H1 (cell line): Measurements from ENCODE around the gene PRELID2. TPM values are rescaled to one million over a fixed set of nuclear protein-coding genes. Genes with fewer than 3 reads are reported as not detected.

Experiments
- HDAC6 ChIP-seq: IDR thresholded peaks from one replicate; pipeline ENCODE4 v1.7.1; 2012; ENCODE audit warnings: low read depth, mild to moderate bottlenecking, inconsistent platforms, low read length, moderate library complexity
- ZNF274 ChIP-seq: IDR thresholded peaks from 2 replicates; pipeline ENCODE4 v1.7.0; 2012; ENCODE audit warnings: low read length, borderline replicate concordance; ENCODE audit errors: extremely low read depth
- polyA plus RNA-seq, 7 experiments: library from polyadenylated mRNA; depleted of rRNA in 3 of 7; stranded (reverse) in 5 of 7; unstranded in 2 of 7; fragments of >200 nt in 5 of 7; fragments of 200-250 nt in 2 of 7; gene quantifications; 1 replicate in 5 of 7; 2 replicates in 1 of 7; 4 replicates in 1 of 7; pipeline versions ENCODE4 v1.2.1 to v1.2.3, GENCODE V29; 2011 to 2013; ENCODE audit warnings: missing spikeins in 2 of 7, mixed read lengths in 2 of 7
- total RNA-seq: library from RNA; stranded (reverse); fragmentation: NEBNext Ultra II Directional; extraction: Animal tissue kit (Norgen Biotek cat#: 25700); gene quantifications from 2 replicates; pipeline ENCODE4 v1.2.1, GENCODE V29; 2021
- TF ChIP-seq, protein P1 (sequence below), 3 experiments: IDR thresholded peaks; 1 replicate in 2 of 3; 2 replicates in 1 of 3; pipeline versions ENCODE4 v1.5.1 to v1.6.1; 2011; ENCODE audit warnings: low read length in 3 of 3, mild to moderate bottlenecking in 3 of 3, inconsistent platforms in 2 of 3, low read depth in 1 of 3, moderate library complexity in 1 of 3; ENCODE audit not compliant: insufficient read depth in 1 of 3; ENCODE audit errors: control extremely low read depth in 1 of 3

PRELID2 gene
- total and polyA plus RNA-seq, 2 of the 8 experiments (the other 6 are each of a cell fraction or from before 2014, with no cell fraction given) = 2.2 to 7.8 TPM

DNA sequence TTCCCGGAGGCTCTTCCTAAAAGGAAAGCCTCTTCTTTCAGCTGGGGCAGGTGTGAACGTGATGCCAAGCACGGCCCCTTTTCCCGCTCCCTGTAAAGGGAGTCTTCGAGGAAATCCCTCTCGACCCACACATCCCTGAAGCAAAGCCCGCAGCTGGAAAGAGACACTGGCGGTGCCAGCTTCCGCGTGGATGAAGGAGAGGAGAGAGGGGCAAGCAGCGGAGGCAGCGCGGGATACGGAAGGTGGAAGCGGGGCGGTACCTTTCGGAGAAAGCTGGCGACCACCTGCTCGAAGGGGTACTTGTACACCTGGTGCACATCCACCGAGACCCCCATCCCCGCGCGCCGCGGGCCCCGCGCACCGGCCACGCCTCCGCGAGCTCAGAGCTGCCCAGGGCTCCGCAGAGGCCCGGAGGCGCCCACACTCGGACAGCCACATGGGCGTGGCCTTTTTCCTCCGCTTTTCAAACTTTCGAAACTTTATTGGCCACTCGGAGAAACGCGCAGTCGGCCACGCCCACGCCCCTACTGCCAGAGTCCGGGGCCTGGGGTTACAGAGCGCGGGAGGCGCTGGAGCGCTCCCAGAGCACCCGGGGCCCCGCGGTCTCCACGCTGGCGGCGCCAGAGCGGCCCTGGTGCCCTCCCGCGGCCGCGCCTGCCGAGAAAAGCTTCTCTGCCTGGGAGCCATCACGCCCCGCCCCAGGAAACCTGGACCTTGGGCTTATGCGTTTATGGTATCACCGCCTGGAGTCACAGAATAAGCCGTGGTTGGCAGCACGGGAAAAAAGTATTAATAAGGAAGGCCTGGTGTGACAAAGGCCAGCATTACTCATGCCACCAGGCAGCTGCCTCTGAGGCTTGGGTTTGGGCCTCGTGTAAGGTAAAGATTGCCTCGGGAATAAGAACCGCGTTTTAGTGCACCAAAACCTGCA is at the start of gene PRELID2 (continued):
- TF ChIP-seq, protein P1, sequence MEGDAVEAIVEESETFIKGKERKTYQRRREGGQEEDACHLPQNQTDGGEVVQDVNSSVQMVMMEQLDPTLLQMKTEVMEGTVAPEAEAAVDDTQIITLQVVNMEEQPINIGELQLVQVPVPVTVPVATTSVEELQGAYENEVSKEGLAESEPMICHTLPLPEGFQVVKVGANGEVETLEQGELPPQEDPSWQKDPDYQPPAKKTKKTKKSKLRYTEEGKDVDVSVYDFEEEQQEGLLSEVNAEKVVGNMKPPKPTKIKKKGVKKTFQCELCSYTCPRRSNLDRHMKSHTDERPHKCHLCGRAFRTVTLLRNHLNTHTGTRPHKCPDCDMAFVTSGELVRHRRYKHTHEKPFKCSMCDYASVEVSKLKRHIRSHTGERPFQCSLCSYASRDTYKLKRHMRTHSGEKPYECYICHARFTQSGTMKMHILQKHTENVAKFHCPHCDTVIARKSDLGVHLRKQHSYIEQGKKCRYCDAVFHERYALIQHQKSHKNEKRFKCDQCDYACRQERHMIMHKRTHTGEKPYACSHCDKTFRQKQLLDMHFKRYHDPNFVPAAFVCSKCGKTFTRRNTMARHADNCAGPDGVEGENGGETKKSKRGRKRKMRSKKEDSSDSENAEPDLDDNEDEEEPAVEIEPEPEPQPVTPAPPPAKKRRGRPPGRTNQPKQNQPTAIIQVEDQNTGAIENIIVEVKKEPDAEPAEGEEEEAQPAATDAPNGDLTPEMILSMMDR (IDR thresholded peaks at IDR 0.05; ENCODE audit: control extremely low read depth in 1 of 3, insufficient read depth in 1 of 3, low read depth in 1 of 3, low read length in 3 of 3) = no peak
- TF ChIP-seq ZNF274 (no peak), HDAC6 (no peak)
